Measurements from ENCODE around the gene FREM2. TPM values are rescaled to one million over a fixed set of nuclear protein-coding genes. Genes with fewer than 3 reads are reported as not detected.
A peak's percentile ranks its signal among the peaks of the same experiment; 100 is the strongest.

Gene FREM2
- total RNA-seq (1 to 10 TPM; 2.1 to 8.2 (median 7.1) TPM), polyA plus RNA-seq (under 1 TPM; under 0.01 to 0.16 (median under 0.01) TPM)

- H3K9me3 ChIP-seq: no peaks in the 10 kb centered on the region
- H3K36me3 ChIP-seq: no peaks in the 10 kb centered on the region
- H3K27me3 ChIP-seq: peaks cover 0 to 22% (median 0%) of the 10 kb centered on the region in 3 donors
- TF ChIP-seq EP300 (IDR thresholded peaks at IDR 0.05): no peak
- no peak for TF ChIP-seq POLR2A (IDR thresholded peaks at IDR 0.05)
- TF ChIP-seq CTCF (IDR thresholded peaks at IDR 0.05): no peak
- TF ChIP-seq POLR2AphosphoS5 (IDR thresholded peaks at IDR 0.05): peak in 1 of 4 donors; percentile 39
- peaks cover 0 to 24% (median 19%) of the 10 kb centered on the region in 4 donors for H3K4me1 ChIP-seq
- intact Hi-C loops (cut with DNase I): loop anchor here (2.0 kb wide), 1 partner anchor 76 kb away; no protein-coding TSS in a partner anchor
- peak within 1 kb of the TSS; percentile 32 to 63 (median 56) for H3K4me3 ChIP-seq
- H3K27ac ChIP-seq: peak within 1 kb of the TSS in 3 of 4 donors; percentile 33 to 59 (median 56)
- DNase-seq: peak; percentile 68
- WGBS, 2 donors: 2% methylated on average over 40 of the region's 40 CpGs
These were observed at the start of gene FREM2 for GRCh38 chr13:38686577-38687245. TSS of gene FREM2 (plus strand) at chr13:38687077. CDS start at chr13:38687345, 268 bp downstream.

GRCh38 chr13:38637576-38637975, 49.3 kb upstream of the FREM2 start:
- no peaks in the 10 kb centered on the region for H3K4me1 ChIP-seq
- WGBS, 2 donors: 68 to 84% methylated on average over 3 of the region's 3 CpGs
- no peak overlapping the region for H3K27ac ChIP-seq
- no peaks in the 10 kb centered on the region for H3K9me3 ChIP-seq
- no peak for TF ChIP-seq POLR2A (IDR thresholded peaks at IDR 0.05)
- no peak for TF ChIP-seq CTCF (IDR thresholded peaks at IDR 0.05)
- no peak for TF ChIP-seq POLR2AphosphoS5 (IDR thresholded peaks at IDR 0.05)
- TF ChIP-seq EP300 (IDR thresholded peaks at IDR 0.05): no peak
- H3K27me3 ChIP-seq: no peaks in the 10 kb centered on the region
- no peak for DNase-seq
- intact Hi-C loops (cut with DNase I): no loop called here
- H3K36me3 ChIP-seq: no peaks in the 10 kb centered on the region
- H3K4me3 ChIP-seq: no peak overlapping the region

- intact Hi-C loops (cut with DNase I): no loop called here
- no peak overlapping the region for H3K27ac ChIP-seq
- H3K4me1 ChIP-seq: no peaks in the 10 kb centered on the region
- no peaks in the 10 kb centered on the region for H3K36me3 ChIP-seq
- H3K27me3 ChIP-seq: no peaks in the 10 kb centered on the region
- 88 to 89% methylated on average over 5 of the region's 5 CpGs for WGBS, 2 donors
- no peaks in the 10 kb centered on the region for H3K9me3 ChIP-seq
- H3K4me3 ChIP-seq: no peak overlapping the region
- no peak for DNase-seq
- TF ChIP-seq POLR2A (IDR thresholded peaks at IDR 0.05) (no peak), EP300 (IDR thresholded peaks at IDR 0.05) (no peak), POLR2AphosphoS5 (IDR thresholded peaks at IDR 0.05) (no peak), CTCF (IDR thresholded peaks at IDR 0.05) (no peak)
These were observed 45.5 kb upstream of the FREM2 start for GRCh38 chr13:38641164-38641948.

- no peak overlapping the region for H3K27ac ChIP-seq
- no peak for DNase-seq
- 77 to 88% methylated on average over 1 of the region's 1 CpG for WGBS, 2 donors
- H3K9me3 ChIP-seq: no peaks in the 10 kb centered on the region
- intact Hi-C loops (cut with DNase I): no loop called here
- no peak overlapping the region for H3K4me3 ChIP-seq
- TF ChIP-seq POLR2AphosphoS5 (IDR thresholded peaks at IDR 0.05) (no peak), EP300 (IDR thresholded peaks at IDR 0.05) (no peak), POLR2A (IDR thresholded peaks at IDR 0.05) (no peak), CTCF (IDR thresholded peaks at IDR 0.05) (no peak)
- H3K27me3 ChIP-seq: no peaks in the 10 kb centered on the region
- H3K36me3 ChIP-seq: no peaks in the 10 kb centered on the region
- no peaks in the 10 kb centered on the region for H3K4me1 ChIP-seq
These were observed 39.6 kb upstream of the FREM2 start for GRCh38 chr13:38647312-38647711.

Data from sigmoid colon (tissue), 7 donors.